Neuronal stem cell (in vitro differentiated cells): ENCODE results near the gene NAV2.
A peak's percentile ranks its signal among the peaks of the same experiment; 100 is the strongest.

Source experiments
- DNase-seq: peaks from one replicate; pipeline ENCODE4 v3.0.0-alpha.2; 2013; ENCODE audit warnings: low spot score
- H2AFZ ChIP-seq: one replicate; pipeline ENCODE4 v1.6.1; 2013; ENCODE audit warnings: mild to moderate bottlenecking, low read length, inconsistent platforms
- H2AK5ac ChIP-seq: 2 replicates; pipeline ENCODE4 v1.6.1; 2013; ENCODE audit warnings: low read depth, mild to moderate bottlenecking, inconsistent platforms, low read length, moderate library complexity, mixed read lengths
- H2BK120ac ChIP-seq: 2 replicates; pipeline ENCODE4 v1.6.1; 2013; ENCODE audit warnings: low read depth, mild to moderate bottlenecking, inconsistent platforms, low read length, moderate library complexity, mixed read lengths
- H2BK12ac ChIP-seq: one replicate; pipeline ENCODE4 v1.6.1; 2013; ENCODE audit warnings: low read length, inconsistent platforms
- H2BK15ac ChIP-seq: 2 replicates; pipeline ENCODE4 v1.6.1; 2013; ENCODE audit warnings: mild to moderate bottlenecking, low read length, inconsistent platforms, mixed read lengths
- H2BK5ac ChIP-seq: one replicate; pipeline ENCODE4 v1.6.1; 2013; ENCODE audit warnings: inconsistent platforms, mild to moderate bottlenecking, low read length, moderate library complexity
- H3K14ac ChIP-seq: one replicate; pipeline ENCODE4 v1.6.1; 2013; ENCODE audit warnings: low read length, inconsistent platforms
- H3K18ac ChIP-seq: 2 replicates; pipeline ENCODE4 v1.6.1; 2013; ENCODE audit warnings: low read length, inconsistent platforms
- H3K23ac ChIP-seq: 2 replicates; pipeline ENCODE4 v1.6.1; 2013; ENCODE audit warnings: low read depth, mild to moderate bottlenecking, mixed read lengths, low read length, inconsistent platforms; ENCODE audit not compliant: poor library complexity
- H3K27ac ChIP-seq: replicated peaks from 3 replicates; pipeline ENCODE4 v1.5.1; 2013; ENCODE audit warnings: low read length, inconsistent platforms
- H3K27me3 ChIP-seq, 3 experiments: 2 replicates each; pipeline ENCODE4 v1.6.1; 2013; ENCODE audit warnings: low read length in 3 of 3, mild to moderate bottlenecking in 2 of 3, inconsistent platforms in 1 of 3, low read depth in 1 of 3, mixed read lengths in 1 of 3, moderate library complexity in 1 of 3; ENCODE audit not compliant: control insufficient read depth in 3 of 3, insufficient read depth in 3 of 3
- H3K36me3 ChIP-seq, 2 donors: replicated peaks in 1 of 2; 2 replicates each; pipeline ENCODE4 v1.6.1; 2013; ENCODE audit warnings: low read length in 2 of 2; ENCODE audit not compliant: control insufficient read depth in 2 of 2, insufficient read depth in 2 of 2
- H3K4ac ChIP-seq: 2 replicates; pipeline ENCODE4 v1.6.1; 2013; ENCODE audit warnings: inconsistent platforms, mild to moderate bottlenecking, low read length, moderate library complexity
- H3K4me1 ChIP-seq, 2 donors: 1 replicate in 1 of 2; 2 replicates in 1 of 2; pipeline ENCODE4 v1.6.1; 2013; ENCODE audit warnings: low read length in 2 of 2, low read depth in 1 of 2; ENCODE audit not compliant: control insufficient read depth in 2 of 2, insufficient read depth in 1 of 2
- H3K4me2 ChIP-seq: one replicate; pipeline ENCODE4 v1.6.1; 2013; ENCODE audit warnings: mild to moderate bottlenecking, low read length, inconsistent platforms; ENCODE audit not compliant: insufficient read depth, poor library complexity, severe bottlenecking
- H3K4me3 ChIP-seq, 2 donors: 2 replicates each; pipeline ENCODE4 v1.5.1; 2013; ENCODE audit warnings: low read length in 2 of 2, mild to moderate bottlenecking in 2 of 2, inconsistent platforms in 1 of 2, moderate library complexity in 1 of 2
- H3K79me1 ChIP-seq: one replicate; pipeline ENCODE4 v1.6.1; 2013; ENCODE audit warnings: low read depth, mild to moderate bottlenecking, inconsistent platforms, low read length, moderate library complexity
- H3K9ac ChIP-seq: one replicate; pipeline ENCODE4 v1.6.1; 2013; ENCODE audit warnings: mild to moderate bottlenecking, low read depth, low read length, inconsistent platforms; ENCODE audit not compliant: poor library complexity
- H3K9me3 ChIP-seq, 2 donors: replicated peaks in 1 of 2; 2 replicates each; pipeline versions ENCODE3 to v1.6.1; 2013; ENCODE audit warnings: low read length in 2 of 2, mild to moderate bottlenecking in 2 of 2, inconsistent platforms in 1 of 2, low read depth in 1 of 2, mixed read lengths in 1 of 2, moderate library complexity in 1 of 2; ENCODE audit not compliant: control insufficient read depth in 2 of 2, insufficient read depth in 1 of 2
- H4K8ac ChIP-seq: one replicate; pipeline ENCODE4 v1.6.1; 2013; ENCODE audit warnings: low read depth, mild to moderate bottlenecking, inconsistent platforms, low read length, moderate library complexity
- H4K91ac ChIP-seq: one replicate; pipeline ENCODE4 v1.6.1; 2013; ENCODE audit warnings: low read length, low read depth, mild to moderate bottlenecking, inconsistent platforms; ENCODE audit not compliant: poor library complexity
- WGBS, 2 donors: extraction: QIAGEN DNeasy Blood & Tissue Kit; methylation state at CpG; one replicate each; pipeline ENCODE4 v1.1.7; 2013; ENCODE audit warnings: missing lambda C conversion rate in 2 of 2, mixed read lengths in 1 of 2; ENCODE audit not compliant: insufficient read length in 2 of 2, insufficient replicate concordance in 1 of 2; ENCODE audit errors: extremely low coverage in 2 of 2; 5-methylcytosine and 5-hydroxymethylcytosine counted together

NAV2 gene

GRCh38 chr11:19679952-19680828 lies 32.4 kb upstream of the NAV2 start:
- Histone ChIP-seq H3K14ac (no peak overlapping the region), H3K79me1 (no peaks in the 10 kb centered on the region), H3K9ac (no peak overlapping the region), H3K36me3 (no peaks in the 10 kb centered on the region), H4K91ac (no peak overlapping the region), H3K18ac (peak overlapping the region; percentile 25), H3K23ac (no peak overlapping the region), H3K4me1 (peaks cover 11 to 40% of the 10 kb centered on the region in 2 donors), H3K4me3 (no peak overlapping the region), H3K4ac (no peak overlapping the region), H2BK12ac (no peak overlapping the region), H3K27ac (no peak overlapping the region), H2AK5ac (no peak overlapping the region), H2AFZ (peak overlapping the region; percentile 82), H3K9me3 (no peaks in the 10 kb centered on the region), H2BK5ac (no peak overlapping the region), H2BK15ac (peak overlapping the region; percentile 50), H4K8ac (no peak overlapping the region), H3K4me2 (no peak overlapping the region), H3K27me3 (no peaks in the 10 kb centered on the region), H2BK120ac (no peak overlapping the region)
- no peak for DNase-seq
- WGBS, 2 donors, result no CpG with 5 or more reads among the region's 12 CpGs

- H3K4me1 ChIP-seq, result peaks cover 11 to 34% of the 10 kb centered on the region in 2 donors
- H2BK120ac ChIP-seq, result no peak overlapping the region
Measured at GRCh38 chr11:19680829-19681368, 31.7 kb upstream of the NAV2 start.

GRCh38 chr11:19683141-19683805 lies 29.4 kb upstream of the NAV2 start:
- Histone ChIP-seq H3K9ac (no peak overlapping the region), H3K23ac (no peak overlapping the region), H3K4me2 (no peak overlapping the region), H2AFZ (no peak overlapping the region), H2BK12ac (no peak overlapping the region), H2BK120ac (no peak overlapping the region), H2AK5ac (no peak overlapping the region), H3K79me1 (no peaks in the 10 kb centered on the region), H3K18ac (peak overlapping the region; percentile 0), H3K9me3 (no peaks in the 10 kb centered on the region), H3K4me1 (peaks cover 6 to 20% of the 10 kb centered on the region in 2 donors), H4K91ac (no peak overlapping the region), H3K4me3 (no peak overlapping the region), H2BK15ac (no peak overlapping the region), H3K36me3 (no peaks in the 10 kb centered on the region), H3K27ac (no peak overlapping the region), H4K8ac (no peak overlapping the region), H3K27me3 (no peaks in the 10 kb centered on the region), H3K14ac (no peak overlapping the region), H3K4ac (no peak overlapping the region), H2BK5ac (no peak overlapping the region)
- no peak for DNase-seq
- WGBS, 2 donors, result no CpG with 5 or more reads among the region's 5 CpGs

More at GRCh38 chr11:19680829-19681368, 31.7 kb upstream of the NAV2 start:
- Histone ChIP-seq H2BK15ac (no peak overlapping the region), H3K79me1 (no peaks in the 10 kb centered on the region), H3K14ac (no peak overlapping the region), H2AFZ (no peak overlapping the region), H3K4me3 (no peak overlapping the region), H2BK5ac (no peak overlapping the region), H3K9me3 (no peaks in the 10 kb centered on the region), H3K18ac (no peak overlapping the region), H3K27ac (no peak overlapping the region), H3K4ac (no peak overlapping the region), H3K9ac (no peak overlapping the region), H4K8ac (no peak overlapping the region), H3K36me3 (no peaks in the 10 kb centered on the region), H3K27me3 (no peaks in the 10 kb centered on the region), H3K23ac (no peak overlapping the region), H4K91ac (no peak overlapping the region), H2BK12ac (no peak overlapping the region), H2AK5ac (no peak overlapping the region), H3K4me2 (no peak overlapping the region)
- no CpG with 5 or more reads among the region's 4 CpGs for WGBS, 2 donors
- no peak for DNase-seq
